GM12892 (cell line): Measurements from ENCODE around the gene ZNF77.

ENCODE experiments used
- POLR2A ChIP-seq: IDR thresholded peaks from 2 replicates; pipeline ENCODE4 v1.6.1; 2011; ENCODE audit warnings: low read depth, low read length, control low read depth
- POLR2AphosphoS5 ChIP-seq: IDR thresholded peaks from 2 replicates; pipeline ENCODE4 v1.6.1; 2011; ENCODE audit warnings: low read depth, low read length, control low read depth
- TAF1 ChIP-seq: IDR thresholded peaks from 2 replicates; pipeline ENCODE4 v1.6.1; 2011; ENCODE audit warnings: low read depth, mild to moderate bottlenecking, control low read depth, low read length, borderline replicate concordance

- TF ChIP-seq POLR2A (no peak), TAF1 (no peak), POLR2AphosphoS5 (no peak)
Observed at GRCh38 chr19:2960120-2960519, 15.3 kb upstream of the ZNF77 start.
